Midbrain (tissue), 1 donor: ENCODE results near the gene RBM17.
"Not testable (repeated sequence)": the region's sequence is repeated elsewhere in the genome, so short reads cannot be mapped to it uniquely, and the experiment has no call there.

Experiments
- DNase-seq: peaks from one replicate; lab custom pipeline; 2025; lab: John Stamatoyannopoulos, UW

Gene RBM17

DNA sequence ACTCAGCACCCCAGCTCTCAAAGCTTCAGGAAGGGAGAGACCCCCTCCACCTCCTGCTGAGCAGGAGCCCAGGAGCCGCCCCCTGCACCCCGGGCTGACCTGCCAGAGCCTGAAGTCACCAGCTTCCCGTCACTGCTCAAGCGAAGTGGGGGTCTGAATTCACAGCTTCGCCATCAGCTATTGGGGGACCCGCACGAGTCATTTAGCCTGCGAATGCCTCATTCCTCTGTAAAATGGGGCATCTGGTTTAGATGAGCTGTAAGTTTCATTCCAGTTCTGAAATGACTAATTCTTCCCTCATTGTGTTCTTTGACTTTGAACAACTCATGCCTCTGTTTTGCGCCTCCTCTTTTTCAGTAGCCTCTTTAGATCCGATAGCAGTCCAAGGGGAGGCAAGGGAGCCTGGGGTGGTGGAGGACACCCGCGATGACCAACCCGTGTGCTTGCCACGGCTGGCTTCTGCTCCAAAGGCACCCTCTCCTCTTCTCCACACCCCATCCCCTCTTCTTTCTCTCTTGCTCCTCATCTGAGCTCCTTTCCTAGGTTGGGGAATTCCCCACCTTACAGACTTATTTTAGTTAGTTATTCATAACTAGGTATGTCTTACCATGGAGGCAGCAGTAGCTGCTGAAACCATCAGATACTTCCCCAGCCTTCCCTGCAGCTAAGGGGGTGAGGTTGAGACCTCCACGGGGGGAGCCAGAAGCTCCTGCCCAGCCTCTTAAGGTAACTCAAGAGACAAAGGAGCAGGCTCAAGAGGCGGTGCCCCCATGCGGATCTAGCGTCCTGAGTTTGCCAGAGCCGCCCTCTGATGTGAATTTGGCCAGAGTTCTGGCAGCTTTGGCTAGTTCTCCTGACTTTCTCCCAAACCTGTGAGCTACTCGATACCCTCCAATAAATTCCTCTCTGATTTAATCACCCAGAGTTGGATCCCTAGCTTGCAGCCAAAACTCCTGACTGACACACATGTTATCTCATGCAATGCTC is 47.7 kb downstream of the RBM17 start:
- DNase-seq = no peak

DNA sequence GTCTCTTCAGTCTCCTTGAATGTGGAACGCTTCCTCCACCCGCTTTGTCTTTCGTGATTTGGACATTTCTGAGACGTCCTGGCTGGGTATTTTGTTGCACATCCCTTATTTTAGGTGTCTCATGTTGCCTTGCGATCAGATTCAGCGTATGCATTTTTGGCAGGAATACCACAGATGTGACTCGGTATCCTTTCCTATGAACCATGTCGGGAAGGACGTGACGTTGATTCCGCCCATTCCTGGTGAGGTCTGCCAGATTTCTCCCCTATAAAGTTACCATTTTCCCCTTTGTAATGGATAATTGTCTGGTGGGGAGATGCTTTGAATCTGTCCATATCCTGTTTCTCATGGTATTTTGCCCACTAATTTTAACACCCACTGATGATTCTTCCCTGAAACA is 49.6 kb downstream of the RBM17 start:
- no peak for DNase-seq

DNA sequence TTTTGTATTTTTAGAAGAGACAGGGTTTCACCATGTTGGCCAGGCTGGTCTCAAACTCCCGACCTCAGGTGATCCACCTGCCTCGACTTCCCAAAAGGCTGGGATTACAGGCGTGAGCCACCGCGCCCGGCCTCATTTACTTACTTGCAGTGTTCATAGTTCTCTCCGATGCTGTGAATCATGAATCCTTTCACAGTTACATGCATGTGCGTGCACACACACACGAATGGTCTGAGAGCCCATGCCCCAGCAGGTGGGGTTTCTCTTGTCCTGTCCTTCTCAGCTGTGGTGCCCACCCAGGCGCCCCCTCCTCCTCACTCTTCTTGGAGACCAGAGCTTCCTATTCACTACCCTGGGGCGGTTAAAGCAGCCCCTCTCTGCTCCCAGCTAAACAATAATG is 50.6 kb downstream of the RBM17 start:
- no peak for DNase-seq

GRCh38 chr10:6140141-6140841 is 51.5 kb downstream of the RBM17 start:
- DNase-seq = no peak

GRCh38 chr10:6140965-6141295 is 52.1 kb downstream of the RBM17 start:
- no peak for DNase-seq

- DNase-seq = no peak
Measured at GRCh38 chr10:6141296-6142151, 52.7 kb downstream of the RBM17 start.

- not testable (repeated sequence) for DNase-seq
Measured at GRCh38 chr10:6142186-6142585, 53.4 kb downstream of the RBM17 start.

DNA sequence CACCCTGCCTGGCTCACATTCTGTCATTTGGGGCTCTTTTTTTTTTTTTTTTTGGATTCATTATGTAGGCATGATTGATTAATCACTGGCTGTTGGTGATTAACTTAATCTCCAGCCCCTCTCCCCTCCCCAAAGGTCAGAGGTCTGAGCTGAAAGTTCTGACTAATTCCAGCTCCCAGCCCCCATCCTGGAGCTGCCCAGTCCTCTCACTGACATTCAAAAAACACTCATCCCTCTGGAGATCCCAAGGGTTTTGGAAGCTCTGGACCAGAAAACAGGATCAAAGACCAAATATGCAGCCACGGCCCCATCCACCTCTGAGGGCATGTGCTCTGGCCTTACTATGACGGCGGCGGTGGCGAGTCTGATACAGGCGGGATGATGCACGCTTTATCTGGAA is 53.8 kb downstream of the RBM17 start:
- no peak for DNase-seq

GRCh38 chr10:6143181-6143580 is 54.3 kb downstream of the RBM17 start:
- no peak for DNase-seq

DNA sequence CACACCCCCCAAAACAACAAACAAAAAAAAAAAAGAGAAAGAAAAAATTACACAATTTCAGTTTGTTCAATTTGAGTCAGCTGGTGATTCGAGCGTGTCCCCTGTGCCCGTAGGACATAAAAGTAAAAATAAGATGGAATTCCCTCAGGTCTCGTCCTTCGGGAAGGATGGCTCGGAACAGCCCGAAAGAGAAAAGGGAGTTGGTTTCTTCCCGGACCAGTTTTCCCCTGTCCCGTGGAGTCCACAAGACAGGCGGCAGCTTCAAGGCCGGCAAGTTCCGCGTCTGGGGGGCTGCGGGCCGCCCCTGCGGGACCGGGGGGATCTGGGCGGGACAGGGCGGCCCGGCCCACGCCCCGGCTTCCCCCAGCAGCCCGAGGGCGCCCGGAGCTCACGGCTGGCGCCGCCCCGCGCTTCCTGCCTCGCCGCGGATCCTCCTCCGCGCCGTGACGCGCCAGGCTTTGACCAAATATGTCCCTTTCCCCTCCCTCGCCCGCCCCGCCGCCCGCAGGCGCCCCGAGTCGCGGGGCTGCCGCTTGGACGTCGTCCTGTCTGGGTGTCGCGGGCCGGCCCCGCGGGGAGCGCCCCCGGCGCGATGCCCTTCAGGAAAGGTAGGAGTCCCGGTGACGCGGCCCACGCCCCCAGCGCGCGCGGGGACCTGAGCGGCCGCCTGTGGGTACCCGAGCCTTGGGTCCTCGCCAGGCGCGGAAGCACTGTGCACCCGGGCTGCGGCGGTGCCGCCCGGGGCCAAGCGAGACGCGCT is 55.8 kb downstream of the RBM17 start:
- DNase-seq = peak; percentile 84

- peak; percentile 51 for DNase-seq
Measured at GRCh38 chr10:6145166-6145987, 56.5 kb downstream of the RBM17 start.

DNA sequence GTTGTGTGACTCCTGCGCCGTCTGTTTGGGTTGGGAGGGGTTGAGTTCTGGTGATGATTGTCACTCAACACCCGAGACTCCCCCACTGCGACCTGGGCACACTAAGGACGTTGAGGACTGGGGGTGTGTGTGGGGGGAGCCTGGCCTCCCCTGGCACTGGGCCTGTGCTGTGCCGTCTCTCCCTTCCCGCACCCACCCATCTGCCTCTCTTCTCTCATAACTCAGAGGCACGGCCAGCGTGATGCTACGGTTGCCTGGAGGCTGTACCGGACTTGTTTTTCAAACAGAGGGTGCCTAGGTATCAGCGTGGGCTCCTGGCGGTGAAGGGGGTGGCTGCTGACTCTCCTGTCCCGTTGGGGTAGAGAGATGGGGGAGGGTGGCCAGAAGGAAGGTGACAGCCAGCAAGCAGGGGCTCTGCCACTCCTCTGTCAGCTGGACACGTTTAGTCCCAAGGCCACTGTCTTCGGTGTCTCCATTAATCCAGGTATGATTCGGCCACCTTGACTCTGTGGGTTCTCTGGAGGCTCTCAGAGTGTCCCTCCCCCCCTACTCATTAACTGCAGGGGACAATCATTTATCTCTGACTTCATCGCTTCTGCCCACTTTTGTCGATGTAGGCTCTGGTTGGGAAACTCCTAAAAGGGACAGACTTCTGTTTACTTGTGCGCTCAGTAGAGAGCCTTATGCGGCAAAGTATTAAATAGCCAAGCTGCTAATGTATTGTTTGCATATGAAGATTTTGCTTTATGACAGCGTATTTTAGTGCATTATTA is 57.4 kb downstream of the RBM17 start:
- no peak for DNase-seq

DNA sequence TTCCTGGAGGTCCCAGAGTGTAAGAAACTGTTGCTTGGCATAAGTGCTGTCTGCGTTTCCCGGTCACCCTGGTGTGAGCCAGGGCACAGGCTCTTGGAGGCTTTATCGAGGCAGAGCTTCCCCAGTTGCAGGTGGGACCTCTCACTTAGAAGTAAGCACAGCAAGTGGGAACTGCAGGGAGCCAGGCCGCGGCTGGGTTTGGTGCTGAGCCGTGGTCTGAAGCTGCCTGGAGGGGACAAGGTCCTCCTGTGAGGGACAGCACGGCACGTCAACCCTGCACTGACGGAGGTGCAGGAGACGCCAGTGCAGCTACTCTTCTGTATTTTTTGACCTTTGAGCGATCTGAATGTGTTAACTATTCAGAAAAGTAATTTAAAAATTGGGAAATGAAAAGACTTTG is 58.1 kb downstream of the RBM17 start:
- DNase-seq = no peak

DNA sequence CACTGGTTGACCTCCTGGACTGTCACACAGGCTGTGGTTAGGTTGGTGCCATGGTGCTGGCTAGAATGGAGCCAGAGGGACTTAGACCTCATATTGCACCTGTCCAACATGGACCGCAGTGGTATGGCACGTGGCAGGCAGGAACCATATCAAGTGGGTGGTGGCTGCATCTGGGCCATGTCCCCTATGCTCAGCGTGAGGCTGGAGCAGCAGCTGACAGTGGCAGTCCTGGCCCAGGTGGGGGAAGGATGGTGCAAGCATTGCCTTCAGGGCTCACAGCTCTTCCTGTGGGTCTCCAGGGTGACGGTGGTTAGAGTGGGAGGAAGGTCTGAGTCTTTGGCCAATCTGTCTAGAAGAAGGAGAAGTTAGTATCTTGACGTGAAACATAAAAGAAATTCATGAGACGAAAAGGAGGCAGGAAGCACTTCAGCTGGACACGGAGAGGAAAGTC is 59.4 kb downstream of the RBM17 start:
- no peak for DNase-seq

- no peak for DNase-seq
Measured at GRCh38 chr10:6148908-6149307, 60.1 kb downstream of the RBM17 start.

DNA sequence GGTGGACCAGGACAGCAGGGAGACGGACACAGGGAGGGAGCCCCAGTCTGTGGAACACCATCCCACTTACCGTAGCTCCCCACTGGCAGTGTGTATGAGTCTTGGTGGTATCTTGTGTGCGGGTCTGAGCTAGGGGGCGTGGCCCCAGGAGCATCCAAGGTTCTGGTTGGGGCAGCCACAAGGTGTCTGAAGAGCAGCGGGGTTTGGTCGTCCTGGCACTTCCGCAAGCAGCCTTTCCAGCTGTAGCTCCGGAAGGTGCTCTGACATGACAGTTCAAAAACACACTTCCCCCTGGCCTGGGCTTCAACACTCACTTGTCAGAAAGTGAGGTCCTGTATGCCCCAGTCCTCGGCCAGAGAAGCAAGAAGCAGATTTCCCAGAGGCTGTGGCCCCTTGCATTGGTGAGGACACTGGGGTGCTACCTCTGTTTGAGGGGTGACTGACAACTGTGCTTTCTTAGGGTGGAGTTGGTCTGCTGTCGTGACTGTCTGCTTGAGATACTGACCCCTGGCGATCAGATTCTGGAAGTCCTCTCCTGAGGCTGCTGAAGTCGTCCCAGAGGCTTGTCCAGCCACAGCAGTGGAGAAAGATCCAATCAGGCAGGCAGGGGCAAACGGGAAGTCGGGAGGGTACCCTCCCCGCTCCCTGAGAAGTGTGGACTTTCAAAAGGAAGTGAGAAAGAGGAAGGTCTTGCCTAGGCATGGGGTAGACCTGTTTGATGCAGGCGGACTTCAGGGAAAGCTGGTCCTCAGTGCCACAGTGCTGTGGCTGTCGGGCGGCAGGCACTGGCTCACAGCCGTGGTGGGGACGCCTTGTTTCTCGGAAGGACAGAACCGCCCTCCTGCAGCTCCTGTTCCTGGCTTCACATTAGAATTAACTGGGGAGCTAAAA is 62.5 kb downstream of the RBM17 start:
- peak; percentile 79 for DNase-seq

DNA sequence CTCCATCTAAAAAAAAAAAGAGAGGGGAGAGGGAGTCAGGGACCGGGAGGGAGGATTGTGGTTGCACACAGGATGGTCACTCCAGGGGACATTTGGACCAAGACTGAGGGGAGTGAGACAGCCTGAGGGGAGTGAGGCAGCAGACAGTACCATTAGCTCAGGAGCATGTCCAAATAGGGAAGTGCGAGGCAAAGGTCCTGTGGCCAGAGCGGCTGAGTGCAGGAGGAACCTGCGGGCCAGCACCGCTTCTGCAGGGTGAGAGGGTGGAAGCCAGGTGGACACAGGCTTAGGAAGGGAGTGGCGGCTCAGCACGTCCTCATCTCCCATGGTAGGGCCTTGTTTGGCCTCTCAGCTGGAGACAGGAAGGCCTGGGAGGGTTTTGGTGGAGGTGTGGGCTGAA is 65.0 kb downstream of the RBM17 start:
- no peak for DNase-seq

GRCh38 chr10:6154566-6154965 is 65.7 kb downstream of the RBM17 start:
- DNase-seq = no peak

GRCh38 chr10:6158276-6158675 is 69.4 kb downstream of the RBM17 start:
- no peak for DNase-seq
